SIG-M5 treated with dmso at 0.1 percent for 504 hours (cell line): ENCODE results near the gene LRRC9.
A peak's percentile ranks its signal among the peaks of the same experiment; 100 is the strongest.
"Not testable (repeated sequence)": the region's sequence is repeated elsewhere in the genome, so short reads cannot be mapped to it uniquely, and the experiment has no call there.

Experiments used
- DNase-seq: peaks from one replicate; lab custom pipeline; 2025; ENCODE audit not compliant: unreplicated experiment; lab: John Stamatoyannopoulos, UW

Gene LRRC9

DNA sequence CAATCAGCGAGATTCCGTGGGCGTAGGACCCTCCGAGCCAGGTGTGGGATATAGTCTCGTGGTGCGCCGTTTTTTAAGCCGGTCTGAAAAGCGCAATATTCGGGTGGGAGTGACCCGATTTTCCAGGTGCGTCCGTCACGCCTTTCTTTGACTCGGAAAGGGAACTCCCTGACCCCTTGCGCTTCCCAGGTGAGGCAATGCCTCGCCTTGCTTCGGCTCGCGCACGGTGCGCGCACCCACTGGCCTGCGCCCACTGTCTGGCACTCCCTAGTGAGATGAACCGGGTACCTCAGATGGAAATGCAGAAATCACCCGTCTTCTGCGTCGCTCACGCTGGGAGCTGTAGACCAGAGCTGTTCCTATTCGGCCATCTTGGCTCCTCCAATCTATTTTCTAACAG is 32.2 kb downstream of the LRRC9 start:
- DNase-seq = not testable (repeated sequence)

DNA sequence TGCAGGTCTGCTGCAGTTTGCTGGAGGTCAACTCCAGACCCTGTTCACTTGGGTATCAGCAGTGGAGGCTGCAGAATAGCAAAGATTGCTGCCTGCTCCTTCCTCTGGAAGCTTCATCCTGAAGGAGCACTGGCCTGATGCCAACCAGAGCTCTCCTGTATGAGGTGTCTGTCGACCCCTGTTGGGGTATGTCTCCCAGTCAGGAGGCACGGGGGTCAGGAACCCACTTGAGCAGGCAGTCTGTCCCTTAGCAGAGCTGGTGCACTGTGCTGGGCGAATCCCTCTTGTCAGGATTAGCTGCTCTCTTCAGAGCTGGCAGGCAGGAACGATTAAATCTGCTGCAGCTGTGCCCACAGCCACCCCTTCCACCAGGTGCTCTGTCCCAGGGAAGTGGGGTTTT is 37.9 kb downstream of the LRRC9 start:
- DNase-seq = not testable (repeated sequence)

DNA sequence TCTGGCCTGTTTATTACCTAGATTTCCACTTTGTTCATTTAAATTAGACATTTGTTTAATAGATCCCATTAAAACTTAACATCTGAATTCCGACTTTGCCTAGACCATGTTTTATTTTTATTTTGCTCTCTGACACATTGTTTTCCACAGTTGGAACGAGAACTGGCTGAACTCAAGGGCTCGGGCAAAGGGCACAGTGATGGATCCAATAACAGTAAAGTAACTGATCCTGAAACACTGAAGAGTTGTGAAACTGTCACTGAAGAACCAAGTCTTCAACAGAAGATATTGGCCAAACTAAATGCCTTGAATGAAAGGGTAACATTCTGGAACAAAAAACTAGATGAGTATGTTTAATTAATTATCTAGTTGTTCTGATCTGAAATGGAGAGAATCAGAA is 39.7 kb downstream of the LRRC9 start:
- no peak for DNase-seq

DNA sequence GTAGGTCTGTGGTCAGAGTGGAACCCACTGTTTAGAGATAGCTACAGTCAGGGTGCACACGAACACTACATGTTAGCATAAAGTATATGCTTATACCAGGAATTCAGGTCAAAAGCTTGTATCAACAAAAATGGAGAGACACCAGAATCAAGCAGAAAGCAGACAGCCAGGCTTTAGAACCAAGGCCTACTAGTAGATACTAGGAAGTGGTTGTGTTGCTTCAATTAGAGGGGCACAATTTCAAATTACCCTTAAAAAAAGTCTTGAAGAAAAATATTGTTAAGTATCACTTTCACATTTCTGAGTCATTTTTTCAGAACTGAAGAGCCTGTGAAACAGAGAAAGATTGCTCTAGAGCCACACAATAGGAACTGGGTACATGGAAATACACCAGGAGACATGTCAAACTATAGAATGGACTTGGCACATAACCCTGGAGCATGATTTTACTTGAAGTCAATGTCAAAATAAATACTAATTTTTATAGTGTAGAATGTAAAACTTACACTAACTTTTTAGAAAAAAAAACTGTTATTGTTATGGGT is 41.6 kb downstream of the LRRC9 start:
- DNase-seq = no peak

DNA sequence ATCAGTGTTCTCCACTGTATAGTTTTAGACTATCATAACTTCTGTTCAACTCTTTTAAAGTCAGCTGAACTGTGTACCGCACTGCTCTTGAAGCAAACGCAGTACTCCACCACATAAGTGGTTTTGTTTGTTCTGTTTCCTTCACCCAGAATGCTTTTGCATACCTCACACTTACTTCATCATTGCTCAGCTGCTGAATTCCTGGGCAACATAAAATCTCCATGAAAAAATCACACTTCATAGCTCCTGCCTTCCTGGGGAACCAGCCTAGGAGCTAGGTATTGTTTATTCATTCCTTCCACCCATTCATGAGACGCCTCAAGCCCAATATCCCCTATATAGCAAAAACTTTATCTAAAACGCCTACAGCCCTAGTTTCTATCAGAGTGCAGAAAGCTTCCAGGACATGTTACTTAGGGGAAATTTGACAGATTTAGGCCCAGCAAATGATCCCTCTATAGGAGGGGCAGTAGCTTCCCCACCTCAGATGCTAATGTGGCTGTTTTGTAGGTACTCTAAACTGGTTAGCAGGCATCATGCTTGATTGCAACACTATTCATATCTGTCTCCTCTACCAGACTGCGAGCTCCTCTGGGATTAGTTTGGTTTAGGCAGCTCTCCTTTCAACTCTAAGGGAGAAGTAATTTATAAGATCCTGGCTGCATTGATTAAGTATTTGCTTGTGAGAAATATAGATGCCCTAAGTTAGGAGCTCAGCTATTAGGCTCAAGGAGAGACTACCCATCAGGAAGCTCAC is 44.5 kb downstream of the LRRC9 start:
- DNase-seq = no peak

DNA sequence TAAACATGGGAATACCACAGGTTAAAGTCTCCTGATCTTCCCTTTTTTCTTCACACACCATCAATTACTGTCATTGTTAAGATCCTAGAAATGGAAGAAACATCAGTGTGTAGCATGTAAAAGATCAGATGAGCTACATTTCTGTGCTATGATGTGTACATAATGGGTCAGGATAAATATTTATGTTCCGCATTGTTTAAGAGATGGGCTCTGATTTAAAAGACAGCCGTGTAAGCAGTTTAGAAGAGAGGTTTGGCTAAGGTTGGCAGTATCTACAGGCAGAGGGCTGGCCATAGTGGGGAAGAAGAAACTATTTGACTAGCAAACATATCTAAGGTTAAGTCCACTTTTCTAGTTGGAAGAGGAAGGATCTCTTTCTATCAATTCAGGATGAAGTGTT is 49.4 kb downstream of the LRRC9 start:
- DNase-seq = peak; percentile 13

DNA sequence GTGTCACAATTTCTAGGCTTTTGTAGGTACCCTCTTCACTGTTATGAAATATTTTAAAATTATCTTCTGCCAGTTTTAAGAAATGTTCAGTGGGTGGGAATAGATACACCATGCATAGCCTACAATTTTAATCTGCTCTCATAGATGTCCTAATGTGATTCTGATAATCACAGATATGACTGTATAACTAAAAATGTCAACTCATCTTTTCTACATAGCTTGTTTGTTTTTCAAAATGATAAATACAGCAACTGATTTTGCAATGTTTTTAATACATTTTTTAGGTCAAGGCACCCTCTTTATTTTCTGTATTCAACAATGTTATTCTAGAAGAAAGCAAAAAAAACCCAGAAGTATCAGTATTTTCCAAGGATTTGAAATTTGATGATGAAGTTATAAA is 61.6 kb downstream of the LRRC9 start:
- no peak for DNase-seq

DNA sequence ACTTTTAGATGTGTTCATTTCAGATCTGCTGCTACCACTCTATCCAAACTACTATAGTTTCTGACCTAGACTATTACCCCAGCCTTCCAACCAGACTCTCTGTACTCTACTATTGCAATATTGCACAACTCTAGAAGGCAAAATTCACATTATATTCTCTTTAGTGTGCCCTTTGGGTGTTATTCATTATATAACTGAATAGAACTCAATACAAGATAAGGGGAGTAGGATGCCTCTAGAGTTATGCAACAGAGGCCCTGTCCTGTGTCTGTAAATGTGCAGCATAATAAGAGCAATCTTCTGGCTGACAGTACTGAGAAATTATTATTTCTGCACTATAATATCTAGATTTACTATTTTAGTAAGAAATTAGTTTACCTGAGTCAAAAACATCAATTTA is 63.1 kb downstream of the LRRC9 start:
- no peak for DNase-seq

DNA sequence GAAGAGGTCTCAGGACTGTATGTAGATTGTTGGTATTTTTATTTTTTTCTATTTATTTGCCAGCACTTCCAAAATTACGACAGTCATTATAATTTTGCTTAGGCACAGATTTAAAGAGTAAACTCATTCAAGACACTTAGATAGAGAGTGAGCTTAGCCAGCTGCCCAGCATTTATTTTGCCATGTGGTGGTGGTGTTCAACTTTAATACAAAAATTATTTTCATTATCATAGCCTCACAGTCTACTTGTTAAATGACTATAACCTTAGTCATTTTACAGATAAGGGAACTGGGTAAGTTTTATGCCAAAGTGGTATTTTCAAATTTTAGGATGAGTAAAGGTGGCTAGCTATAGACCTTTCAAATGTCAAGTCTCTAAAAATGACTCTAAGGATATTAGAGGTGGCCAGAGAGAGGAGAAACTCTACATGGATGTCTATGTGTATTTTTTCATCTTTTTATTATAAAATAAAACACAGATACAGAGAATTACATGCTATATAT is 66.7 kb downstream of the LRRC9 start:
- no peak for DNase-seq

DNA sequence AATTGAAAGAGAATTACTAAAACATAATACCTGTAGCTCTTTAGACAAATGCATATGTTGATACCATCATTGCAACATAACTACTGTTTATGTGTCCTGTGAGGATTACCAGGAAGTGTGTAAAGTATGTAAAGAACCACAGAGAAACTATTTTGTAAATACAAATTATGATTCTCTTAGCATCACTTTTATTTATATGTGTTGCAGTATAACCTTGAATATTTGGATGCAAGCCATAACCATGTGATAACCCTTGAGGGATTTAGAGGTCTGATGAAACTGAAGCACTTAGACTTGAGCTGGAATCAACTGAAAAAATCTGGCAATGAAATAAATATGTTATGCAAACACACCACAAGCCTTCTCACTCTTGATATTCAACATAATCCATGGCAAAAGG is 77.5 kb downstream of the LRRC9 start:
- DNase-seq = no peak

DNA sequence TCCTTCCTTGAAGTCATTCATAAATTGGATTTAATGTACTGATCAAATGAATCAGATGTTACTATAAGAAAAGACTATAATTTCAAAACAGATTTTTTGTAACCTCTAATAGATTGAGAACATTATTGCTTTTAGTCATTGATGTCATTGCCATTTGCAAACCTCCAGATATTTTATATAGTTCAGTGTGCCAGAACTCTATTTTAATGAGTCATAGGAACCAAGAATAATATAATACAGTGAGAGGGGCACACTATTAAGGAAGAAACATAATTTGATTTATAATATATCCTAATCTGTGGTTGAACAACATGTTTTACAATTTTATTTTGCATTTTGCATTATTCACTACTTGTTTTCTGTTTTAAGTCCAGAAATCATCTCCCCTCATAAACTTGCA is 78.0 kb downstream of the LRRC9 start:
- DNase-seq = no peak

DNA sequence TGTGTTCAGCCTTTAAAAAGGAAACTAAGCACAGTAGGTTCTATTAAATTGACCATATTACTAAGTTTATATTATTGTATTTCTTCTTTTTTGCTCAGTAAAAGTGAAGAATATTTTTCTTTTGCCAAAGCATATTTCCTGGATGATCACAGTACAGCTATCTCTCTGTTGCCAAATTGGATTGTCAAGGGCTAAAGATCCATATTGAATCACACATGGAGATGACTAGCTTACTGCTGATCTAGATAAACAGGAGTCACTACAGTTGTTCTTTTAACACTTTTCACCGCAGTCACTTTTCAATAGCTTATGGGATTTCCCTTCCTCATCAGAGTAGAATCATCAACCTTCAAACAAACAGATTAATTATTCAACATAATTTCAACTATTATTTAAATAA is 78.6 kb downstream of the LRRC9 start:
- DNase-seq = no peak

DNA sequence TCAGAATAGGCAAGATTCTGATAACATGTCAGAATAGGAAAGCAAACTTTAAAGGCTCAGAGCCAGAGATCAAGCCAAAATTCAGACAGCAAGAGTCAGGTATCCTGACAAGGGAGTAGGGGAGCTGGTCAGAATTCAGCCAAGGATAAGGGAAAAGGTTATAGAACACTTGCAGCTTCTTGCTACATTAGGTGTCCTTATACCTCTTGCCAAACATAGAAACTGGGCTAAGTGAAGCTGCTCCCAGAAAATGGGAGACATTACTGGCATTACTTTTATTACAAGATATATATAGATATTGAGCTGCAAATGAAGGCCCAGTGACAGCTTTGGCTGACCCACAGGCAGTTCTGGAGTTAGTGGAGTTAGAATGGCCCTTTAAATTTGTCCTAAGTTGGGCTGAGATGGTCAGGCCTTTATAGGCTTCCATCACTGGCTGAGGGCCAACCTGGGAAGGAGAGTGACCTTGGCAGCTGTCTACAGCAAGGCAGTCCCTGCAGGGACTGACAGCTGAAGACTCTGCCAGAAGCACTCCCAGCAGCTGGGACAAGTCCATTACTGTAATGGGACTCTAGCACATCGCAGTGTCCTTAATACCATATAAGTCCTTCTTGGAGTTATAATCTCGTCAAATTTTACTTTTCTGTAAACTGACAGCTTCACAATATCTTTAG is 83.0 kb downstream of the LRRC9 start:
- no peak for DNase-seq

DNA sequence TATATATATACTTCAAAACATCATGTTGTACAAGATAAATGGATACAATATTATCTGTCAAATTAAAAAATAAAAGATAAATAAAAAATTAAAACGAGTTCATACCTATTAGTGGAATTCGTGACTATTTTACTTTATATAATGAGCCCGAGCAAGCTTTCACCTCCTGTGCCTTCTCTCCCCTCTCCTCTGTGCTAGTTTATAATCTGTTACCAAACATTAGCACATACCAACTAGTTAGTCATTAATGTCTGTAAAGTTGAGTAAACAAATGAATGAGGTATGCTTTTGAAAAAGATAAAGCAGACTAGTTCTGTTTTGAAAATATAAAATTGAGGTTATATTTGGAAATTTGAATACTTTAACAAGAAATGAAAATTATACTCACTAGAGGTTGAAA is 84.0 kb downstream of the LRRC9 start:
- no peak for DNase-seq

DNA sequence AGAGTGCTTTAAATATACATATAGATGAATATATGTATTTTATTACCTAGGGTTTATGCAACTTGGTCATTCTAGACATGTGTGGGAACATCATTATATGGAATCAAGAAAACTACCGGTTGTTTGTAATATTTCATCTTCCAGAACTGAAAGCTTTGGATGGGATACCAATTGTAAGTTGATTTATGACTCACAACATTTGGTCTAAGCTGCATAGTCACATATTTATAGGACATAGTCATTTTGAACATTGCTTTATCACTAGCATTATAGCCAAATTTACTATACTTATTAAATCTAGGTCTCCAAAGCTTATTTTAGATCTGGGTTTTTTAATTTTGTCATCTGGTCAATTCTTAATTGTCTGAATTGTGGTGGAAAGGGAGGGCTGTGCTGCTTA is 88.1 kb downstream of the LRRC9 start:
- DNase-seq = no peak

DNA sequence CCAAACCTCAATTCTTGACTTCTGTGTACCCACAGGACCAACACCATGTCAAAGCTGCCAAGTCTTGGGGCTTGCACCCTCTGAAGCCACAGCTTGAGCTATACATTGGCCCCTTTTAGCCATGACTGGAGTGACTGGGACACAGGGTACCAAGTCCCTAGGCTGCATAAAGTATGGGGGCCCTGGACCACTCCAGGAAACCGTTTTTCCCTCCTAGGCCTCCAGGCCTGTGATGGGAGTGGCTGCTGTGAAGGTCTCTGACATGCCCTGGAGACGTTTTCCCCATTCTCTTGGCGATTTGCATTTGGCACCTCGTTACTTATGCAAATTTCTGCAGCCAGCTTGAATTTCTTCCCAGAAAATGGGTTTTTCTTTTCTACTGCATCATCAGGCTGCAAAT is 90.3 kb downstream of the LRRC9 start:
- DNase-seq = not testable (repeated sequence)

DNA sequence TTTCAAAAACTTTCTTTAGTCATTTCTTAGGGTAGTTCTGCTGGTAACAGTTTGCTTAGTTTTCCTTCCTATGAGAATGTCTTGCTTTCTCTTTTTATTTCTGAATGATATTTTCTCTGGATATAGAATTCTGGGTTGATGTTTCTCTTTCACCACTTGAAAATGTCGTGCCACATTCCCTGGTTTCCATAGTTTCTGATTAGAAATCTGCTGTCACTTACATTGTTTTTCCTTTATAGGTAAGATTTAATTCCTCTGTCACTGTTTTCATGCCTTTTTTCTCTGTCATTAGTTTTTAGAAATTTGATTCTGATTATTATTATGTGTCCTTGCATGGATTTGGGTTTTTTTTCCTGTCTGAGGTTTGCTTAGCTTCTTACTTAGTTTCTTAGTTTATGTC is 94.5 kb downstream of the LRRC9 start:
- DNase-seq = no peak

DNA sequence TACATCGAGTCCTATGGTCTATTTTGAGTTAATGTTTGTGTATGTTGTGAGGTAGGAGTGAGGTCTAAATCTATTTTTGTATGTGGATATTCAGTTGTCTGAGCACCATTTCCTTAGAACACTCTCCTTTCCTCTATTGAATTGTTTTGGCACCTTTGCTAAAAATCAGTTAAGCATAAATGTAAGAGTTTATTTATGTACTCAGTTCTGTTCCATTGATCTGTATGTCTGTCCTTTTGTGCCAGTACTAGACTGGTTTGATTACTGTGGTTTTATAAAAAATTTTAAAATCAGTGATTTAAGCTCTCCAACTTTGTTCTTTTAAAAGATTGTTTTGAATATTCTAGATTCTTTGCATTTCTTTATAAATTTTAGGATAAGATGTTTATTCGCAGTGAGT is 101.7 kb downstream of the LRRC9 start:
- DNase-seq = no peak

DNA sequence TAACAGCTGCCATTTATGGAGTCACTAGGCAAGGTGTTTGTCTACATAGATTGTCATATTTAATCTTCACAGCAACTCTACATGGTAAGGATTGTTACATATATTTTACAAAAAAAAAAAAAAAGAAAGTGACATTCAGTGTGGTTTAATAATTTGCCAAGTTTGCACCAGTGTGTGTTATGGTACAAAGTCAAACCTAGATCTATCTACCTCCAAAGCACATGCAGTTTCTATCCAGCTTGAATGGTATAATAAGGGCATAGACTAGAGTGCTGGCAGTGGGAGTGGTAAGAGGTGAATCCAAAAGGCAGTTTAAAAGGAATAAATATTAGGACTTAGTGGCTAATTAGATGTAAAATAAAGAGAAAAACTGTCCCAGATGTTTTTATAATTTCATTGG is 105.6 kb downstream of the LRRC9 start:
- no peak for DNase-seq

DNA sequence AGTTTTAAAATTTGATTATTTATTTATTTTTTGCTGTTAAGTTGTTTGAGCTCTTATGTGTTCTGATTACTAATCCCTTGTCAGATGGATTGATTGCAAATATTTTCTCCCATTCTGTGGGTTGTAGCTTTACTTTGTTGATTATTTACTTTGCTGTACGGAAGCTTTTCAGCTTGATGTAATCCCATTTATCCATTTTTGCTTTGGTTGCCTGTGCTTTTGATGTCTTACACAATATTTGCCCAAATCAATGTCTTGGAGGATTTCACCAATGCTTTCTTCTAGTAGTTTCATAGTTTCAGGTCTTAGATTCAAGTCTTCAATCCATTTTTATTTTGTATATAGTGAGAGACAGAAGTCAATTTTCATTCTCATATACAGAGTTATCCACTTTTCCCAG is 115.2 kb downstream of the LRRC9 start:
- no peak for DNase-seq

DNA sequence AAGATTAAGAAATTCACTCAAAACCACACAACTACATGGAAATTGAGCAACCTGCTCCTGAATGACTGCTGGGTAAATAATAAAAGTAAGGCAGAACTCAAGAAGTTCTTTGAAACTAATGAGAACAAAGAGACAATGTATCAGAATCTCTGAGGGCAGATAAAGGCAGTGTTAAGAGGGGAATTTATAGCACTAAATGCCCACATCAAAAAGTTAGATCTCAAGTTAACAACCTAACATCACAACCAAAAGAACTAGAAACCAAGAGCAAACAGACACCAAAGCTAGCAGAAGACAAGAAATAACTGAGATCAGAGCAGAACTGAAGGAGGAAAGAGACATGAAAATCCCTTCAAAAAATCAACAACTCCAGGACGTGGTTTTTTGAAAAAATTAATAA is 128.0 kb downstream of the LRRC9 start:
- not testable (repeated sequence) for DNase-seq

DNA sequence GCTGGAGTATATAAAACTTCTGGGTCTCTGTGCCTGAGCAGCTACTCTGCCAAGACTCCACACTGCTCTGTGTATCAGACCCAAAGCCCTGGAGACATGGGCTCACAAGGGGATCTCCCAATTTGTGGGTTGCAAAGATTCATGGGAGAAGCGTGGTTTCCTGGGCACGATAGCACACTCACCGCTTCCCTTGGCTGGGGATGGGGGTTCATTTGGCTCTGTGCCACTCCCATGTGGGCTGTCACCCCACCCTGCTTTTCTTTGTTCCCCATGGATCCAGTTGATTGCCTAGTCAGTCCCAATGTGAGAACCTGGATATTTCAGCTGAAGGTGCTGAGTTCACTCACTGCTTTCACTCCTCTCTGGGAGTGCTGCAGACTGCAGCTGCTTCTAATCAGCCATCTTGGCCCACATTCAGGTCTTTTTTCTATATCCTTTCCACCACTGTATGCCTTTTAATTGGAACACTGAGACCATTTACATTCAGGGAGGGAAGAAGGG is 131.8 kb downstream of the LRRC9 start:
- DNase-seq = no peak
